Activated CD4-positive, alpha-beta T cell treated with anti-CD3 and anti-CD28 coated beads for 4 hours (primary cell): ENCODE results near the gene PIP5K1C.

ENCODE experiments used
- DNase-seq, 2 donors: peaks; one replicate each; pipeline ENCODE4 v3.0.0-alpha.2; 2020

The PIP5K1C gene

DNA sequence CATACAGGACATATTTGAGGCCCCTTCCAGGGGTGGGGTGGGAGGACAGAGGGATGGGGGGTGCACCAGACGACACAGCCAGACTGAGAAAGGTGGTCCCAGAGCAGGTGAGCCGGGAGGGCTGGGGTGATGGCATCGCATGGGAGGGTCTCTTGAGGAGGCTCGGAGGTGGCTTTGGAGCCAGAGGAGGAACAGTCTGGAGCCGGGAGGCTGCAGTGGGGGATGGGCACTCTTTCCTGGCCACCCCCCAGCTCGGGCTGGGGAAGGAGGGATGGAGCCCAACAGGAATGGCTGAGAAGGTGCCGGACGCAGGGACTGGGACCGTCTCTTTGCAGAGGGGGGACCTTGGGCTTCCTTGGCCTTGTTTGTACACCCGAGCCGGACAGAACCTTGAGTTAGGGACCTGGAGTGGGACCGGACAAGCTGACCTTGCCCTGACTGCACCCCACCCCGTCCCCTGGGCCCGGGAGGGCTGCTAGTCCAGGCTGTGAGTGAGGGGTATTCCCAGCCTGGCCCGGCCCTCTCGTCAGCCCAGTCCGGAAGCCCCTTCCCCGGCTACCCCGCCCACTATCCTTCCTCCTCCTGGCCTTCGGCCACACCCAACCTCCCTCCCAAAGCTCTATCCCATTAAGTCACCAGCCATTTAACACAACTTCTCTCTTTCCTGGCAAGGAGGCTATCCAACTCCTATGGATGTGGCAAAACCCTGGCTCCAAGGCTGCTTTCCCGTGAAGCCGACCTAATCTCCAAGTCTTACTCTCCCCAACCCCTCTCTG is 92.8 kb downstream of the PIP5K1C start:
- no peak for DNase-seq

DNA sequence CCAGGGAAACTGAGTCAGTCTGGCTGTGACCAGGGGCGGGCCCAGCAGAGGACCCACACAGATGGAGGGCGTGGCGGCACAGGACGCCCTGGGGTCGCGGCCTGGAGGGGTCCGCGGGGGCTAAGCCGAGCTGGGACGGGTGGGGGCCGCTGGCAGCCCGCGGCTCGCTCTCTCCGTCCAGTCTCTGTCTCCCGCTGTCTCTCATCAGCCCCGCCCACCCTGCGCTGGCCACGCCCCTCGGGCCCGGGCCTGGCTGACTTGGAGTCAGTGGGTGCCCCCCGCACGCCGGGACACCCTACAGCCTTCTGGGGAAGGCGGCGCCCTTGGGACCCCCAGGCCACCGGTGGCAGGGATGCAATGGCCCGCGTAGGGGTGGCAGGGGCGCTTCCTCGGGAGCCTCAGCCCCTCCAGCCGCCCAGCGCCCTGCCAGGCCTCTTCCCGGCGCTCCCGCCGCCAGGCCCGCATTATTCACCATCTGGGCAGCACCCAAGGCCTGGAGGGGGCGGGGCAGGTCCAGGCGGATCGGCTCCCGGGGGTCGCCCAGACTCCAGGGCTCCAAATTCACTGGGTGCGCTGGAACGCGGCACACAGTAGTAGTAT is 93.5 kb downstream of the PIP5K1C start, which contains the start of gene TBXA2R:
TSS of gene TBXA2R (minus strand) at position 186 of the 600 bp plus-strand sequence. CDS start 6,241 bp downstream, outside the sequence.
- peak; percentile 44 to 51 for DNase-seq

DNA sequence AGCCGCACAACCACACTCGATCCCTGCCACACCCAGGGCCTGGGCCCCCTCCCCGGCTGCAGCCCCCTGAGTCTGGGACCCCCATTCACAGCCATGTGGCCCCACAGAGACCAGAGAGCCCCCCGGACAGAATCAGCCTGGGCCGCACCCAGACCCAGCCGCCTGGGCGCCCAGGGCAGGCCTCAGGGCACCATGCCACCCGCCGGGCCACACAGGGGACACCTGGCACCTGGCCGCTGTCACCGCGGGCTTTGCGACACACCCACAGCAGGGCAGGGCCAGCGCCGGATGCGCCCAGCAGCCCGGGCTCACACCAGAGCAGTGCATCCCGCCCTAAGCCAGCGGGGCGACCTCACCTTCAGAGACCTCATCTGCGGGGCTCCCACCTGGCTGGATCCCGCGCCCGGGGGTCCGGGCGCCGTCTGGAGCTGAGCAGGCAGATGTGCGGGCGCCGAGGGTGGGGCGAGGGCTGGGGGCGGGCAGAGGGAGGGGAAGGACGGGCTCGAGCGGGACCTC is 94.0 kb downstream of the PIP5K1C start:
- DNase-seq: no peak

DNA sequence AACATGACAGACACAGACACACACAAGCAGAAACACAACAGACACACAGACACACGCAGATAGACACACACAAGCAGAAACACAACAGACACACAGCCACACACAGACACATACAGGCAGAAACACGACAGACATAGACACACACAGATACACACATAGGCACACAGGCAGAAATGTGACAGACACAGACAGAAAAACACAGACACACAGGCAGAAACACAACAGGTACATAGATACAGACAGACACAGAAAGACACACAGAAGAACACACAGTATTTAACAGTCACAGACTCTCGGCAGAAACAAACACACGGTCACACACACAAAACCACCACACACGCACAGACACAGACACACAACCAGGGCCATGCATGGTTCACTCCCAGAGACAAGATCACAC is 94.5 kb downstream of the PIP5K1C start:
- DNase-seq: no peak

DNA sequence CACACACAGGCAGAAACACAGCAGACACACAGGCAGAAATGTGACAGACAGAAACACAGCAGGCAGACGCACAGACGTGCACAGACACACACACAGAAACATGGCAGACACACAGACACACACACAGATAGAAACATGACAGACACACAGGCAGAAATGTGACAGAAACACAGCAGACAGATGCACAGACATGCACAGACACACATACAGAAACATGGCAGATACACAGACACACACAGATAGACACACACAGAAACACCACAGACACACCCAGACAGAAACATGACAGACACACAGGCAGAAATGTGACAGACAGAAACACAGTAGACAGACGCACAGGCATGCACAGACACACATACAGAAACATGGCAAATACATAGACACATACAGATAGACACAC is 94.9 kb downstream of the PIP5K1C start:
- DNase-seq: no peak

DNA sequence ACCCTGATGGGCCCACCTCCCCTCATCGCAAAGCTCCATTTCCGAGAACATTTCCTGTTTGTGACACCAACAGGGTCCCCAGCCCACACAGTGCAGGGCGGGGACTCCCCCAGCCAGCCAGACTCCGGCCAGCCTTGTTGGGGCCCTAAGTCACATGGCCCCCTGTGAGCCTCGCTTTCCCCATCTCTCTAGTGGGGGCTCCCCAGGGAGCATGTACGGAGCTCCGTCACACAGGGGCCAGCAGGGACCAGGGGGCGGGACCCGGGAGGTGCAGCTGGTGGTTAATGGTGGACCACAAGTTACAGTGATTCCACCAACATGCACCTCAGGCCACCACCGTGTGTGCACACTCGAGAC is 95.3 kb downstream of the PIP5K1C start:
- DNase-seq: no peak

DNA sequence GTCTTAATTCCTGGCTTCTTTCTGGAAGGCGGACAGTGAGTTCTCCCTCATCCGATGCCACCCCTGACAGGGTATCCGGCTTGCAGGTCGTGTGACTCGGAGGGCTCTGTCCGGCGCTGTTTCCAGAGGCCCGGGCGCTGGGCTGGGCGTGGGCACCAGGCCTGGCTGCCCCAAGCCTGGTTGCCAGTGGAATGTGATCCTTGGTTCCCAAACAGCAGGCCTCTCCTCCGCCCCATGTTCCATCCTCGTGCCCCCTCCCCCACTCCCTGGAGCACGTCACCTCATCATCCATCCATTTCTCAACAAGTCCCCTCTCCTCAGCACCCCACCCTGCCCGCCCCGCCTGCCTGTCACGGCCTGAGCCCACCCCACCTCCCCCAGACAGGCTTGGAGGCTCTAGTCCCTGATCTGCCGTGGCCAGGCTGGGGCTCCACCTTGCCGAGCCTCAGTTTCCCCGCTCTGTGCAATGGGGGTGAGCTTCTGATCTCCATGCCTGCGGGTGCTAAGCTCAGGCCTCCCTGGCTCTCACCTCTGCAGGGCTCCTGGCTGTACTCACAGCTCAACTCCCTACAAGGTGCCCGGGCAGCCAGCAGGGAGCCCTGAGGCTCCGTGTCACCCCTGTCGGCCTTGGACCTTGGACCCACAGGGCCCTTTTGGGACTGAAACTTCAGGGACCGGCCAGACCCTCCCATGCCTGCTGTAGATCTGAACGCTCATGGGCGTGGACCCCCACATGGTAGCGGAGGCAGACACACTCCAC is 95.9 kb downstream of the PIP5K1C start:
- no peak for DNase-seq

DNA sequence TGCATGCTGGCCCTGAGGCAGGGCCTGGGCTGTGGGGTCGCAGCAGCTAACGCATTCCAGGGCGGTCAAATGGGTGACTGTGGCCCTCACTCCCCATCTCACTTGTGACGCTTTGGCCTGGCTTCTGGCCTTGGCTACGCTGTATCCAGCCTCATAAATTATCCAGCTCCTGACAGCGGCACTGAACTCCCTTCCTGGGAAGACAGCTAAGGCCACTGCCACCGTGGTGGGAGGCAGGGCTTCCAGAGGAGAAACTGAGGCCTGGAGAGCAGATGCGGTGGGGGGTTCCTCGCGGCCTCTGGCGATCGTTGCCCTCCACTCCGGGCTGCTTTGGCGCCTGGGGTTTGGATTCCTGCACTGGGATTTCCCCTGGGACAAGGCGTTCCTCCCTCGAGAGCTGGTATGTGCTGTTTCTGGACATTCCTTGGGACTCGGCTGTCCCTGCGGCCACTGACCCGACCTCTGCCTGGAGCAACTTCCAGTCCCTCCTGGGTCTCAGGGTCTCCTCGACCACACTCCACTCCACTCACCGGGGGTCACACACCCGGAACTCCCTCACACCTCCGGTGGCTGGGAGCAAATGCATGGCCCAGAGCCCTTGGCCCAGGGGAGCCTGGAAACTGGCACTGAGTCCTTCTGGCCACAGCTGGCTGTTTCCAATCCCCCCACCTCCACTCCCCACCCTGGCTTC is 97.0 kb downstream of the PIP5K1C start:
- no peak for DNase-seq

DNA sequence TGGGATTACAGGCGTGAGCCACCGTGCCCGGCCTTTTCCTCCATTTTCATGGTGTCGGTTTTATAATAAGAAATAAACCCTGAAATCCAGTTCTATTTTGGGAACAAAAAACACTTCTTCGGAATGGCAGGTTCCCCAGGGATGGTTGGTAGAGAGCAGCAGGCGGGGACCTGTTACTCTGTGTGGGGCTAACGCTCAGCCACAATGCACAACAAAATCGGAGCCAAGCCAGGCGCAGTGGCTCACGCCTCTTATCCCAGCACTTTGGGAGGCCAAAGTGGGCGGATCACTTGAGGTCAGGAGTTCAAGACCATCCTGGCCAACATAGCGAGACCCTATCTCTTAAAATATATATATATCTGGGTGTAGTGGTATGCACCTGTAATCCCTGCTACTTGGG is 99.2 kb downstream of the PIP5K1C start:
- DNase-seq: no peak

DNA sequence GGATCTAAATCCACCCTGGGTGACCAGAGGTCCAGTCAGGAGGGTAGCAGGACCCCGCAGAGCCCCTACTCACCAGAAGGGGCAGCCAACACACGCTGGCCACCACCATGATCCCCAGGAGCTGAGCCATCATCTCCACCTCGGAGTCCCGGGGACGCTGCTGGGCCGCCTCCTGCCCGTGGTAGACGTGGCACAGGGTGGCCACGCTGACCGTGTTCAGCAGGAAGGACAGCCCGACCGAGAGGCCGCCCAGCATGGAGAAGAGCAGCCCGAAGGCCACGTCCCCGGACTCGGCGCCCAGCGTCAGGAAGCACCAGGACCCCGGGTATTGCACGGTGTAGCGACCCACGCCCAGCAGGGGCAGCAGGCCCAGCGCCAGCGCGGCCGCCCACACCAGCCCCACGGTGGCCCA is 100.5 kb downstream of the PIP5K1C start:
- DNase-seq: no peak

DNA sequence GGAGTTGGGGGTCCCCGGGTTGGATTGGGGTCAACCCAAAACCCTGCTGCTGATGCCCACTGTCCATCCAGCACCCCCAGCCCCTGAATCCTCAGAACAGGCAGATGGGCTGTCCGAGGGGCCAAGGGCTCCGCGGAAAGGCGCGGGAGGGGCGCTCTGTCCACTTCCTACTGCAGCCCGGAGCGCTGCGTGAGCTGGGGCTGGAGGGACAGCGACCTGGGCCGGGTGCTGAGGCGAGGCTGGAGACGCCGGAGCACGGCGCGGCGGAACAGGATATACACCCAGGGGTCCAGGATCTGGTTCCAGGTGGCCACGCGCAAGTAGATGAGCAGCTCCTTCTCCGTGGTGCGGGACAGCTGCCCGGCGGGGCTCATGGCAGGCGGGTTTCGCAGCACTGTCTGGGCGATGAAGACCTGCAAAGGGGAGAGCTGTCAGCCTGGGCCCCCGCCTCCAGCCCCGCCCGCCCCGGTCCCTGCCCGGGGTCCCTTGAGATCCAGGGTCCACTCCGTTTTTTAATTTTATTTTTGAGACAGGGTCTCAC is 104.7 kb downstream of the PIP5K1C start:
- DNase-seq: no peak

DNA sequence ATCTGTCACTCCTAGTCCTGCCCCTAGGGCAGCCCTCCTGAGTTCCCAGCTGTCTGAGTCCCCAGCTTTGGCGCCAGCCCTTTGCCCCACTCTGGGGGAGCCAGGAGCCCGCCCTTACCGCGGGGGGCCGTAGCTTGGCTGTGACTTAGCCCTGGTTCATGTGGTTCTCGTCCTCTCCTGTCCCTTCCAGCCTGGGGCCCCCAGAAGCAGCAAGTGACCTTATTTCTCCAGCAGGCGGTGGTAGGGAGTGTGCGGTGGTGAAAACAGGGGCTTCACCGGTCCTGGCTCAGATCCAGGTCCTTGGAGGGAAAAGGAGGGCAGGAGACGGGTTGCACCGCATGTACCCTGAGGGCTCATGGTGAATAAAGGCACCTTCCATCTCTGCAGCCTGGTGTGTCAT is 107.1 kb downstream of the PIP5K1C start:
- DNase-seq: no peak

DNA sequence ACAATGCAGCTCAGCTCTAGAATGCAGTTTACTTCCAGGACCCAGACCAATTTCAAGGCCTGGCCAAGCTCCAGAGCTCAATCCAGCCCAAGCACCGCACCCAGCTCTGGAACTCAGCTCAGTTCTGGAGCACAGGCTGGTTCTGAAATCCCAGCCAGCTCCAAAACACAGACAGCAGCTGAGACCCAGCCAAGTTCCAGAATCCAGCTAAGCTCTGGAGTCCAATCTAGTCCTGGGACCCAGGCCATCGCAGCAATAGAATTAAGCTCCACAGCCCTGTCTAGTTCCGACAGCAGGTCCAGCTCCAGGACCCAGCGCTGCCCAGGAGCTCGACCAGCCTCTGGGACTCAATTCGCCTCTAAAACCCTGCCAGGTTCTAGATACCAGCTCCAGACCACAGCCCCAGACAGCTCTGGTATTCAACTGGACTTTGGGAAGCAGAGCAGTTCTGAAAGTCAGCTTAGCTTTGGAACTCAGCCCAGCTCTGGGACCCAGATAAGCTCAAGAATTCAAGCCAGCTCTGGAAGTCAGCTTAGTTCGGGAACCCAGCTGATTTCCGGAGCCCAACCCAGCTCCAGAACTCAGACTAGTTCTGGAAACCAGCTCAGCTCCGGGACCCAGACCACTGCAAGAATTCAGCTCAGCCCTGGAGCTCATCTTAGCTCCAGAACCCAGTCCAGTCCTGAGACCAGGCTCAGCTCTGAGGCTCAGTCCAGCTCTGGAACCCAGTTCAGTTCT is 108.2 kb downstream of the PIP5K1C start:
- DNase-seq: no peak

DNA sequence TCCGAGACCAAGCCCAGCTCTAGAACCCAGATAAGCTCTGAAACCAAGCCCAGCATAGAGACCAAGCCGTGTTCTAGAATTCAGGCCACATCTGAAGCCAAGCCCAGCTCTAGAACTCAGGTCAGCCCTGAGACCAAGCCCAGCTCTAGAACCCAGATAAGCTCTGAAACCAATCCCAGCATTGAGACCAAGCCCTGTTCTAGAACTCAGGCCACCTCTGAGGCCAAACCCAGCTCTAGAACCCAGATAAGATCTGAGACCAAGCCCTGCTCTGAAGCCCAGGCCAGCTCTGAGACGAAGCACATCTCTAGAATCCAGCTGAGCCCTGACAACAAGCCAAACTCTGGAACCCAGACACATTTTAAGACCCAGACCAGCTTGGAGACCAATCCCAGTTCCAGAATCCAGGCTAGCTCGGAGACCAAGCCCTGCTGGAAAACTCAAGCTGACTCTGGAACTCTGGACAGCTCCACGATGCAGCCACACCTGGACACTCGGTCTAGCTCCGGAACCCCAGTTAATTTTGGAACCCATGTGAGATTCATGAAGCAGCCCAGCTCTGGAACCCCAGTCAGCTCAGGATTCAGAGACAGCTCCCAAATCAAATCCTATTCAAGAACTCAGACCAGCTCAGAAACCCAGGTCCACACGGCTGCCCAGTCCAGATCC is 109.1 kb downstream of the PIP5K1C start:
- DNase-seq: no peak

DNA sequence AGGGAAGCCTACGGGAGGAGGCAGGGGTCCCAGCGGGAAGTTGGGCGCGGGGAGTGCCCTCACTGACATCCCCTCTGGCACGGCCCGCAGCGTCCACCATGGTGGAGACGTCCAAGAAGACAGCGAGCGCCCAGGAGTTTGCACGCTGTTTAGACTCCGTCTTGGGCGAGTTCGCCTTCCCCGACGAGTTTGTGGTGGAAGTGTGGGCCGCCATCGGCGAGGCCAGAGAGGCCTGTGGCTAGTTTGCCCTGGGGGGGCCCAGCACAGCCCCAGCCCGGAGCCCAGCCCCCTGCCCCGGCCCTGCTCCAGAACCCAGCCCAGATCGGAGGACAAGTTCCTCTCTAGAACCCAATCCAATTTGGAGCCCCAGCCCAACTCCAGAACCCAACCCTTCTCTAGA is 110.3 kb downstream of the PIP5K1C start:
- DNase-seq: no peak

DNA sequence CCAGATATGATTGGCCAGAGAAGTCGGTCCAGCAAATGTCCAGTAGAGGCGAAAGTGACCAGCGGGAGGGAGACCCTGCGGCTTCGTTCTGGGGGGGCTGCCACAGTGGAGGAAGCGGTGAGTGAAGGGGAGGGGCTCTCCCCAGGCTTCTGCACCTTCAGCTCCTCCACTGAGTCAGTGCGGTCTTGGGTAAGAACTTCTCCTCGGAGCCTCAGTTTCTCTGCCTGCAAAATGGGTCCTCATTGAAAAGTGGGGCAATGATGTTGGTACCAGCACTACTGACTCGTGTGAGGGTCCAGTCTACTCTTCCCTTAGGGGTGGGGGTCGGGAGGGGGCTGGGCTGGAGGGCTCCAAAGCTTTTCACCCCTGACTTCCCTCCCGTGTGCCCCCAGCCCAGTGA is 110.8 kb downstream of the PIP5K1C start:
- no peak for DNase-seq

DNA sequence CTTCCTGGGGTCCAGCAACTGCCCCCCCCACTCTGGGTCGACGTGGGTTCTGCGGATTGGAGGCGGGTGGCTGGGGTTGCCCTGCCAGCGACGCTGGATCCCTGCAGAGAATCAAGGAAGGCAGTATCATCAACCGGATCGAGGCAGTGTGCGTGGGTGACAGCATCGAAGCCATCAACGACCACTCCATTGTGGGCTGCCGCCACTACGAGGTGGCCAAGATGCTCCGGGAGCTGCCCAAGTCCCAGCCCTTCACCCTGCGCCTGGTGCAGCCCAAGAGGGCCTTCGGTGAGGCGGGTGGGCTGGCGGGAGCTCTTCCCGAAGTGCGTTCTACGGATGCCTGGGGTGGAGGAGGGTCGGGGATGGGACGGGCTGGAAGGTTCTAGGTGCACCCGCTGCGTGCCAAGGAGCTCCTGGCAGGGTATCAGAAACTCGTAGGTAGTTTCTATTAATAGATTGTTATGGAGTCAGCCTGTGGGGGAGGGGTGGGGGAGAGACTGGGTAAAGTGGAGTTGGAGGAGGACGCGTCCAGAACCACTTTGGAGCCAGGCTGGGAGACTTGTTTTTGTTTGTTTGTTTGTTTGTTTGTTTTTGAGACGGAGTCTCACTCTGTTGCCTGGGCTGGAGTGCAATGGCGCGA is 113.4 kb downstream of the PIP5K1C start:
- DNase-seq: no peak

DNA sequence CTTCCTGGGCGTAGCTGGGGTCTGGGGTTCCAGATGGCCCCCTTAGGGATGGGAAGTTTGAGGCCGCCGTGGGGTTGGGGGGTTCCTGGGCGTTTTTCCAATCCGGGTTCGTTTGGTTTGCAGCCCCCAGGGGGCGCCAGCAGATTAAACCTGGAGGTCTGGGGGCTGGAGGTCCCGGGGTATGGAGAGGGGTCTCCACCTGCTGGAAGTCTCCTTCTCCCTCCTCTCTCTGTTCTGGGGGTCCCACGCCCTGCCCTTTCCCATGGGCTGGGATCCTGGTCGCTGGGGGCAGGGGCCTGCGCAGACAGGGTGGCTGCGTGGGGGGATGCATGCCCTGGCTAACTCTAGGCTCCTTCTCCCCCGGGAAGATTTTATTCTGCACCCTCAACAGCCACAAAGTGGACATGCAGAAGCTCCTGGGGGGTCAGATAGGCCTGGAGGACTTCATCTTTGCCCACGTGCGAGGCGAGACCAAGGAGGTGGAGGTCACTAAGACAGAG is 114.1 kb downstream of the PIP5K1C start:
- DNase-seq: peak; percentile 45 to 50

DNA sequence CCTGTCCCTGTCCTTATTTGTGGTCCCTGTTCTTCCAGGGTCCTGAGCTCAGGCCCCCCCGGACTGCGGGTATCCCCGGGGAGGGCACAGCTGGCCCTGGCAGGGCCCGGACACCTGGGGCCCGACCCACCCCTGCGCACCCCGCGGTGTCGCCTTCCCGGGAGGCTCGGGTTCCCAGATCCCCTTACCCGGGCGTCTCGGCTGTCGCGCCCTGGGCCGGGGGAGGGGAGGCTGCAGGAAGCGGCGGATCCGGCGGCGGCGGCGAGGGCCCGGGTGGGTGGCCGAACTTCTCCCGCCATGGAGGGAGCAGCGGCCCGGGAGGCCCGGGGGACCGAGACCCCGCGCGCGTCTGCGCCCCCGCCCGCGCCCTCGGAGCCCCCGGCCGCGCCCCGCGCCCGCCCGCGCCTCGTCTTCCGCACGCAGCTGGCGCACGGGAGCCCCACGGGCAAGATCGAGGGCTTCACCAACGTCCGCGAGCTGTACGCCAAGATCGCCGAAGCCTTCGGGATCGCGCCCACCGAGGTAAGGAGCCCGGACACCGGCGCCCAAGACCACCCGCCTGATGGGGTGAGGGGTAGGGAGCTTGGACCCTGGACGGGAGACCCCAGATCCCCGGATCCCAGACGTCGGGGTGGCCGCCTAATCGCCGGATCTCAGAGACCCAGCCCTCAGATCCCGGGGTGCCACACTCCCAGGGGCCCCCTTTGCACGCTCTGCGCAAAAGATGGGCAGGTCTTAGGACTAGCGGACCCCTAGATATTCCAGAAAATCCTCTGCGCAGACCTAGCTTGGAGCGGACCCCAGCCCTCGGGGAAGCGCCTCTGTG is 114.8 kb downstream of the PIP5K1C start, which contains the start of gene GIPC3:
TSS of gene GIPC3 (plus strand) at position 178 of the 826 bp plus-strand sequence. CDS start at position 298, 120 bp downstream.
- no peak for DNase-seq
